HUDEP-2 (cell line): Measurements from ENCODE around the gene H2AZ2.
"Not testable (repeated sequence)": the region's sequence is repeated elsewhere in the genome, so short reads cannot be mapped to it uniquely, and the experiment has no call there.

Experiments
- DNase-seq, 76 experiments: peaks; one replicate each; lab custom pipeline; 2025; ENCODE audit not compliant: unreplicated experiment in 76 of 76; lab: John Stamatoyannopoulos, UW

H2AZ2 gene

DNA sequence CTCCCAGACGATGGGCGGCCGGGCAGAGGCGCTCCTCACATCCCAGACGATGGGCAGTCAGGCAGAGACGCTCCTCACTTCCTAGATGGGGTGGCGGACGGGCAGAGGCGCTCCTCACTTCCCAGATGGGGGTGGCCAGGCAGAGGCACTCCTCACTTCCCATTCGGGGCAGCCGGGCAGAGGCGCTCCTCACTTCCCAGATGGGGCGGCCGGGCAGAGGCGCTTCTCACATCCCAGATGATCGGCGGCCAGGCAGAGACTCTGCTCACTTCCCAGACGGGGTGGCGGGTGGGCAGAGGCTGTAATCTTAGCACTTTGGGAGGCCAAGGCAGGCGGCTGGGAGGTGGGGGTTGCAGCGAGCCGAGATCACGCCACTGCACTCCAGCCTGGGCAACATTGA is 24.0 kb upstream of the H2AZ2 start:
- DNase-seq, result not testable (repeated sequence)

DNA sequence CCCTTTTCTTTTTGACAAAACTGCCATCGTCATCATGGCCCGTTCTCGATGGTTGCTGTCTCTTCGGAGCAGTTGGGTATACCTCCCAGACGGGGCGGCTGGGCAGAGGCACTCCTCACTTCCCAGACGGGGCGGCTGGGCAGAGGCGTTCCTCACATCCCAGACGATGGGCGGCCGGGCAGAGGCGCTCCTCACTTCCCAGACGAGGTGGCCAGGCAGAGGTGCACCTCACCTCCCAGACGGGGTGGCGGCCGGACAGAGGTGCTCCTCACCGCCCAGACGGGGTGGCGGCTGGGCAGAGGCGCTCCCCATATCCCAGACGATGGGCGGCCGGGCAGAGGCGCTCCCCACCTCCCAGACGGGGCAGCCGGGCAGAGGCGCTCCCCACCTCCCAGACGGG is 22.9 kb upstream of the H2AZ2 start:
- not testable (repeated sequence) for DNase-seq

DNA sequence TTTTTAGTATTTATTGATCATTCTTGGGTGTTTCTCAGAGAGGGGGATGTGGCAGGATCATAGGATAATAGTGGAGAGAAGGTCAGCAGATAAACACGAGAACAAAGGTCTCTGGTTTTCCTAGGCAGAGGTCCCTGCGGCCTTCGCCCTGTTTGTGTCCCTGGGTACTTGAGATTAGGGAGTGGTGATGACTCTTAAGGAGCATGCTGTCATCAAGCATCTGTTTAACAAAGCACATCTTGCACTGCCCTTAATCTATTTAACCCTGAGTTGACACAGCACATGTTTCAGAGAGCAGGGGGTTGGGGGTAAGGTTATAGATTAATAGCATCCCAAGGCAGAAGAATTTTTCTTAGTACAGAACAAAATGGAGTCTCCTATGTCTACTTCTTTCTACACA is 22.4 kb upstream of the H2AZ2 start:
- peak in 8 of 76 experiments; percentile 8 to 43 (median 27) for DNase-seq

GRCh38 chr7:44867073-44867995 is 19.4 kb upstream of the H2AZ2 start:
- peak in 27 of 76 experiments; percentile 4 to 56 (median 24) for DNase-seq

DNA sequence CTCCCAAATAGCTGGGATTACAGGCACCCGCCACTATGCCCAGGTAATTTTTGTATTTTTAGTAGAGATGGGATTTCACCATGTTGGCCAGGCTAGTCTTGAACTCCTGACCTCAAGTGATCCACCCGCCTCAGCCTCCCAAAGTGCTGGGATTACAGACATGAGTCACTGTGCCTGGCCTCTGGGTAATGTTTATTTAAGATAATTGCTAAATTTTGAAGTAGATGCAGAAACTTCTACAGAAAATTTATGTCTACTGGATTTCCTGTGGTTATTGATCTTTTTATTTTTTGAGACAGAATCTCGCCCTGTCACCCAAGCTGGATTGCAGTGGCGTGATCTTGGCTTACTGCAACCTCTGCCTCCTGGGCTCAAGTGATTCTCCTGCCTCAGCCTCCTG is 14.1 kb upstream of the H2AZ2 start:
- DNase-seq, result not testable (repeated sequence)

DNA sequence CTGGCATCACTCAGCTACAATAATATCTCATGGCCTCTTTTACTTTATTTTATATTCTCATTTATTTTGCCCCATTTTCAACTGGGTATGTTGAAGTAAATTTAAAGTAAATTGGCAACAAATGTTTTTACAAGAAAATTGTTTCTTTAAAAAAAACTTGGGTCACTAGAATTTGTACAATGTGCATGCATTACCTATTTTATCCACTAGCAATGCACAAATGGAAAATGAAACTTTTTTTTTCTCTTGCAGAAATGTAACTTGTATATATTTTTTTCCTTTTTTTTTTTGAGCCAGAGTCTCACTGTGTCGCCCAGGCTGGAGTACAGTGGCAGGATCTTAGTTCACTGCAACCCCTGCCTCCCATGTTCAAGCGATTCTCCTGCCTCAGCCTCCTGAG is 10.3 kb upstream of the H2AZ2 start:
- DNase-seq, result no peak

- DNase-seq, result no peak
Observed at GRCh38 chr7:44854644-44855364, 6.9 kb upstream of the H2AZ2 start.

- no peak for DNase-seq
Observed at GRCh38 chr7:44853391-44853790, 5.5 kb upstream of the H2AZ2 start.

DNA sequence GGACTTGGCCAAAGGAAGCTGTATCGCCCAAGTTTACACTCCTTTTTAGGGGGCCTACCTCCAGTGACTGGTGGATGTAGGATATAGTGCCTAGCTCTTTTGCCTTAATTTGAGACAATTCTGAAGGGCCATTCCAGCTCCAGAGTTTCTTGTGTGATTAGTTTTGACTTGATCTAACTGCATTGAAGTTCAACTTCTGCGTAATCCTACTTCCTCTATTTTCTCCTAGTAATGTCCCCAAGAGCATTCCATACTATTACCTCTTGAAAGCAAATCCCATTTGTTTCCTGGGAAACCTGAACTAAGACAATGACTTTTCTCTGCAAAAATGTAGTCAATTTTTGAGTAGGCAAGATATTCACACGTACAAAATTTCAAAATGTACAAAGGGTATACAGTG is 4.7 kb upstream of the H2AZ2 start:
- DNase-seq, result no peak

- no peak for DNase-seq
Observed at GRCh38 chr7:44849885-44850544, 2.1 kb upstream of the H2AZ2 start.

- DNase-seq, result no peak
Observed at GRCh38 chr7:44849259-44849884, 1.5 kb upstream of the H2AZ2 start.

DNA sequence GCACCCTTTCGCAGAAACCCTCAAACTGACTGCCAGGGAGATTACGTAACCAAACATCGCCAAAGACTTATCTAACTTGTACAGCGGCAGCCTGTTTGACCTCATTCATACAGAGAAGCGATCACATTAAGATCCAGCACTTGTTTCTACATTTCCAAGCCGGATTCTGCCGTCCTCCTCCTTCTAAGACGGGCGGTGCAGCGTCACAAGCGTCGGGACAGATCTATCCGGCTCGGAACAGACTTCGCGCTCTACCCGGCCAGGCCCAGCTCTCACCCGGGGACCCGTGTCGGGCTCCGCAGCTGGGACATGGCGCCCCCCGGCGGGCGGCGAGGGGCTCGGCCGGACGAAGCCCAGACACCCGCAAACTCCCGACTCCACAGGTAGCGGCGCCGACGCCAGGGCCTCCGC is 373 bp downstream of the H2AZ2 start:
- DNase-seq, result peak in 74 of 76 experiments; percentile 20 to 92 (median 78)

- DNase-seq, result no peak
Observed at GRCh38 chr7:44846816-44847508, 925 bp downstream of the H2AZ2 start.

GRCh38 chr7:44846390-44846789 is 1.5 kb downstream of the H2AZ2 start:
- not testable (repeated sequence) for DNase-seq

GRCh38 chr7:44845451-44845850 is 2.4 kb downstream of the H2AZ2 start:
- DNase-seq, result no peak

DNA sequence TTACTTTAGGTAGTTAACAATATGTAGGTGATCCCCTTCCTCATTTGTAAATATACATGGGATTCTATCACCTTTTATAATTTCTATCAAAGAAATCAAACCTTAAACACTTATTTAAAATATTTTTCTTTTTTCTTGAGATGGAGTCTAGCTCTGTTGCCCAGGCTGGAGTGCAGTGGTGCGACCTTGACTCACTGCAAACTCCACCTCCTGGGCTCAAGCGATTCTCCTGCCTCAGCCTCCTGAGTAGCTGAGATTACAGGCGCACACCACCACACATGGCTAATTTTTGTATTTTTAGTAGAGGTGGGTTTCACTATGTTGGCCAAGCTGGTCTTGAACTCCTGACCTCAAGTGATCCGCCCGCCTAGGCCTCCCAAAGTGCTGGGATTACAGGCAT is 4.4 kb downstream of the H2AZ2 start:
- DNase-seq, result not testable (repeated sequence)

- not testable (repeated sequence) for DNase-seq
Observed at GRCh38 chr7:44842675-44843074, 5.2 kb downstream of the H2AZ2 start.

DNA sequence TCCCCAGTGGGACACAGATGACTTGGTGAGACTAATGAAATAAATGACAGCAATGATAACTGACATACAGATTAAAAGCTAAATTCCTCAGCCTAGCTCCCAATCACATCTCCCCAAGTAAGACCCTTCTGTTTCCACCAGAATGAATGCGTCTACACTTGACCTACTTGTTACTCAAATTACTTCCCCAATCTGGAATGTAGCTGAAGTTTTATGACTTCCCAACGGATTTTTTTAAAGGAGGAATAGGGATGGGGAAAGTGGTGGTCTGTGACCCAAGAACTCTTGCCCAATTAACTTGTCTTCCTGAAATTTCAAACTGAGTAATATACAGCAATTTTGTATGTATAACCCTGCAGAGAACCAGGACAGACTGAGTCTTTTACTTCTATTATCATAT is 9.1 kb downstream of the H2AZ2 start:
- DNase-seq, result no peak

GRCh38 chr7:44827567-44827966 is 20.3 kb downstream of the H2AZ2 start:
- no peak for DNase-seq

DNA sequence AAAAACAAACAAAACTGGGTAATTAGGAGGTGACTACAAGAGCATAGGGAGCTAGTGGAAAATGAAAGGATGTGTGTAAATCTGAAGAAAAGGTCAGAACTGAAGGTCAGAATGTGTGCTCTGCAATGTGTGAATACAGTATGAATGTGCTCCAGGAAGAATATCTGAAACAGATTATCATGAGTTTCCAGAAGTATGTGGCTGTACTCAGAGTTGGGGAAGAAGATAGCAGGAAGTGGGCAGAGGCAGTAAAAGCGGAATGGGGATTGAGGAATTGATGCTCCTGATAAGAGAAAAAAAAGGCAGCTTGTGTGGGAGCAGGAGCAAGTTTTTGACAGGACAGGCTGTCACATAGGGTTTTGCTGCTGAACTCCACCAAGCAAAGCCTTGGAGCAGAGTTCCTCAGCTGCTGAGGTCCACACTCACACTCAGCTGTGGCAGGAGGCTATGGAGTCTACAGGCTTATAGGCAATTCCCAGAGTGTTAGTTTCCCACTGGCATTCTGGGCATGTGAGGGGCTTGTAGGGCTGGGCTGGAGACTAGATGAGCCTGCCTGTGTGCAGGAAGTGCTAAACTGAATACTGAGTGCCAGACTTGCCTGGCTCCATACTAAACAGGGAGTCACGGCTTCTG is 22.9 kb downstream of the H2AZ2 start:
- DNase-seq, result no peak
